ENCODE measurements around the gene EEA1.

- no peak for TF ChIP-seq CTCF (IDR thresholded peaks at IDR 0.05 in 4 of 5, conservative IDR thresholded peaks at IDR 0.05 in 1 of 5)
- TF ChIP-seq POLR2A (IDR thresholded peaks at IDR 0.05), result no peak
Observed at GRCh38 chr12:92876496-92876895, 52.6 kb downstream of the EEA1 start.

Measured in gastrocnemius medialis (tissue), 4 donors.